HepG2 (cell line): ENCODE data around the gene TULP3. TPM values are rescaled to one million over a fixed set of nuclear protein-coding genes. Genes with fewer than 3 reads are reported as not detected.

ENCODE experiments used
- CCDC6 ChIP-seq: sonication (generic); formaldehyde crosslinking; IDR thresholded peaks from 2 replicates; pipeline ENCODE4 v1.8.1; 2022; ENCODE audit warnings: mild to moderate bottlenecking, missing genetic modification reagents, moderate library complexity
- FOSL2 ChIP-seq: sonication (generic); formaldehyde crosslinking; IDR thresholded peaks from 2 replicates; pipeline ENCODE4 v1.4.0; 2020; ENCODE audit warnings: missing genetic modification reagents
- GATAD1 ChIP-seq: IDR thresholded peaks from 2 replicates; pipeline ENCODE4 v1.6.1; 2016; ENCODE audit warnings: missing genetic modification reagents, missing compliant biosample characterization
- HNF4G ChIP-seq, 2 experiments: sonication (generic) in 1 of 2; formaldehyde crosslinking in 1 of 2; IDR thresholded peaks; 2 replicates each; pipeline versions ENCODE4 v1.4.0 to v1.6.1; 2011 to 2020; ENCODE audit warnings: borderline replicate concordance in 2 of 2, low read depth in 2 of 2, mild to moderate bottlenecking in 2 of 2, low read length in 1 of 2, missing genetic modification reagents in 1 of 2, moderate library complexity in 1 of 2
- IKZF5 ChIP-seq: IDR thresholded peaks from 2 replicates; pipeline ENCODE4 v1.6.1; 2018; ENCODE audit warnings: missing genetic modification reagents, mild to moderate bottlenecking, missing compliant biosample characterization
- MED1 ChIP-seq: sonication (generic); formaldehyde crosslinking; IDR thresholded peaks from 2 replicates; pipeline ENCODE4 v1.4.0; 2020; ENCODE audit warnings: missing genetic modification reagents
- POLR2AphosphoS5 ChIP-seq: IDR thresholded peaks from 2 replicates; pipeline ENCODE4 v1.6.1; 2012; ENCODE audit warnings: low read depth, low read length
- RARA ChIP-seq: IDR thresholded peaks from 2 replicates; pipeline ENCODE4 v1.6.1; 2016; ENCODE audit warnings: missing genetic modification reagents, missing compliant biosample characterization
- TEF ChIP-seq: sonication (generic); formaldehyde crosslinking; IDR thresholded peaks from 2 replicates; pipeline ENCODE4 v1.5.0; 2020; ENCODE audit warnings: missing genetic modification reagents
- ZBTB42 ChIP-seq: sonication (generic); formaldehyde crosslinking; IDR thresholded peaks from 2 replicates; pipeline ENCODE4 v1.5.0; 2020; ENCODE audit warnings: mild to moderate bottlenecking, missing genetic modification reagents
- ZBTB7B ChIP-seq: sonication (generic); formaldehyde crosslinking; IDR thresholded peaks from 2 replicates; pipeline ENCODE4 v1.4.0; 2020; ENCODE audit warnings: missing genetic modification reagents
- ZMYM4 ChIP-seq: sonication (generic); formaldehyde crosslinking; IDR thresholded peaks from 2 replicates; pipeline ENCODE4 v1.8.1; 2023; ENCODE audit warnings: mild to moderate bottlenecking, missing genetic modification reagents
- ZNF331 ChIP-seq: sonication (generic); formaldehyde crosslinking; IDR thresholded peaks from 2 replicates; pipeline ENCODE4 v1.4.0; 2020; ENCODE audit warnings: missing genetic modification reagents
- ZNF333 ChIP-seq: sonication (generic); formaldehyde crosslinking; IDR thresholded peaks from 2 replicates; pipeline ENCODE4 v1.4.0; 2020; ENCODE audit warnings: mild to moderate bottlenecking, missing genetic modification reagents, borderline replicate concordance
- ZNF891 ChIP-seq: sonication (generic); formaldehyde crosslinking; IDR thresholded peaks from 2 replicates; pipeline ENCODE4 v1.5.0; 2020; ENCODE audit warnings: mild to moderate bottlenecking, missing genetic modification reagents
- polyA plus RNA-seq, 8 experiments: library from polyadenylated mRNA; depleted of rRNA in 3 of 8; stranded (reverse) in 7 of 8; unstranded in 1 of 8; fragments of >200 nt; fragmentation: Illumina TruSeq in 4 of 8; extraction: Trizol in 4 of 8; gene quantifications; 2 replicates each; pipeline versions ENCODE4 v1.2.1 to v1.2.3, GENCODE V29; 2011 to 2016; ENCODE audit warnings: low read depth in 4 of 8, missing spikeins in 1 of 8, mixed read lengths in 1 of 8; ENCODE audit not compliant: insufficient read depth in 1 of 8
- total RNA-seq, 5 experiments: library from RNA; depleted of rRNA; stranded (reverse); fragments of >200 nt; fragmentation: Illumina TruSeq; extraction: Trizol; gene quantifications; 2 replicates each; pipeline ENCODE4 v1.2.3, GENCODE V29; 2016; ENCODE audit warnings: low read depth in 1 of 5
- TF ChIP-seq, protein P1 (sequence below): sonication (generic); formaldehyde crosslinking; IDR thresholded peaks from 2 replicates; pipeline ENCODE4 v1.5.0; 2020; ENCODE audit warnings: mild to moderate bottlenecking, missing genetic modification reagents, borderline replicate concordance
- TF ChIP-seq, protein P2 (sequence below): sonication (generic); formaldehyde crosslinking; IDR thresholded peaks from 2 replicates; pipeline ENCODE4 v1.4.0; 2020; ENCODE audit warnings: mild to moderate bottlenecking, low read depth, missing genetic modification reagents
- TF ChIP-seq, protein P3 (sequence below): sonication (generic); formaldehyde crosslinking; IDR thresholded peaks from 2 replicates; pipeline ENCODE4 v1.4.0; 2020; ENCODE audit warnings: missing genetic modification reagents

TULP3 gene
- total and polyA plus RNA-seq, 2 of the 13 experiments (the other 11 are each of a cell fraction or from before 2014, with no cell fraction given), result 11.2 to 13.2 TPM

GRCh38 chr12:2967651-2968050, 77.0 kb downstream of the TULP3 start (continued):
- TF ChIP-seq HNF4G (IDR thresholded peaks at IDR 0.05; ENCODE audit: borderline replicate concordance, low read depth, low read length), result peak; percentile 67
- peak; percentile 83; the same call in 1 of the 2 replicates for TF ChIP-seq HNF4G (CRISPR knock-in tag; IDR thresholded peaks at IDR 0.05; ENCODE audit: borderline replicate concordance, low read depth)
- no peak for TF ChIP-seq ZNF333 (CRISPR knock-in tag)
- TF ChIP-seq MED1 (CRISPR knock-in tag), result 0 out of 2 replicates have a peak, but pooled peaks have one; percentile 33
- TF ChIP-seq POLR2AphosphoS5, result no peak
- TF ChIP-seq ZBTB7B, result 0 out of 2 replicates have a peak, but pooled peaks have one; percentile 29
- TF ChIP-seq, protein P1, sequence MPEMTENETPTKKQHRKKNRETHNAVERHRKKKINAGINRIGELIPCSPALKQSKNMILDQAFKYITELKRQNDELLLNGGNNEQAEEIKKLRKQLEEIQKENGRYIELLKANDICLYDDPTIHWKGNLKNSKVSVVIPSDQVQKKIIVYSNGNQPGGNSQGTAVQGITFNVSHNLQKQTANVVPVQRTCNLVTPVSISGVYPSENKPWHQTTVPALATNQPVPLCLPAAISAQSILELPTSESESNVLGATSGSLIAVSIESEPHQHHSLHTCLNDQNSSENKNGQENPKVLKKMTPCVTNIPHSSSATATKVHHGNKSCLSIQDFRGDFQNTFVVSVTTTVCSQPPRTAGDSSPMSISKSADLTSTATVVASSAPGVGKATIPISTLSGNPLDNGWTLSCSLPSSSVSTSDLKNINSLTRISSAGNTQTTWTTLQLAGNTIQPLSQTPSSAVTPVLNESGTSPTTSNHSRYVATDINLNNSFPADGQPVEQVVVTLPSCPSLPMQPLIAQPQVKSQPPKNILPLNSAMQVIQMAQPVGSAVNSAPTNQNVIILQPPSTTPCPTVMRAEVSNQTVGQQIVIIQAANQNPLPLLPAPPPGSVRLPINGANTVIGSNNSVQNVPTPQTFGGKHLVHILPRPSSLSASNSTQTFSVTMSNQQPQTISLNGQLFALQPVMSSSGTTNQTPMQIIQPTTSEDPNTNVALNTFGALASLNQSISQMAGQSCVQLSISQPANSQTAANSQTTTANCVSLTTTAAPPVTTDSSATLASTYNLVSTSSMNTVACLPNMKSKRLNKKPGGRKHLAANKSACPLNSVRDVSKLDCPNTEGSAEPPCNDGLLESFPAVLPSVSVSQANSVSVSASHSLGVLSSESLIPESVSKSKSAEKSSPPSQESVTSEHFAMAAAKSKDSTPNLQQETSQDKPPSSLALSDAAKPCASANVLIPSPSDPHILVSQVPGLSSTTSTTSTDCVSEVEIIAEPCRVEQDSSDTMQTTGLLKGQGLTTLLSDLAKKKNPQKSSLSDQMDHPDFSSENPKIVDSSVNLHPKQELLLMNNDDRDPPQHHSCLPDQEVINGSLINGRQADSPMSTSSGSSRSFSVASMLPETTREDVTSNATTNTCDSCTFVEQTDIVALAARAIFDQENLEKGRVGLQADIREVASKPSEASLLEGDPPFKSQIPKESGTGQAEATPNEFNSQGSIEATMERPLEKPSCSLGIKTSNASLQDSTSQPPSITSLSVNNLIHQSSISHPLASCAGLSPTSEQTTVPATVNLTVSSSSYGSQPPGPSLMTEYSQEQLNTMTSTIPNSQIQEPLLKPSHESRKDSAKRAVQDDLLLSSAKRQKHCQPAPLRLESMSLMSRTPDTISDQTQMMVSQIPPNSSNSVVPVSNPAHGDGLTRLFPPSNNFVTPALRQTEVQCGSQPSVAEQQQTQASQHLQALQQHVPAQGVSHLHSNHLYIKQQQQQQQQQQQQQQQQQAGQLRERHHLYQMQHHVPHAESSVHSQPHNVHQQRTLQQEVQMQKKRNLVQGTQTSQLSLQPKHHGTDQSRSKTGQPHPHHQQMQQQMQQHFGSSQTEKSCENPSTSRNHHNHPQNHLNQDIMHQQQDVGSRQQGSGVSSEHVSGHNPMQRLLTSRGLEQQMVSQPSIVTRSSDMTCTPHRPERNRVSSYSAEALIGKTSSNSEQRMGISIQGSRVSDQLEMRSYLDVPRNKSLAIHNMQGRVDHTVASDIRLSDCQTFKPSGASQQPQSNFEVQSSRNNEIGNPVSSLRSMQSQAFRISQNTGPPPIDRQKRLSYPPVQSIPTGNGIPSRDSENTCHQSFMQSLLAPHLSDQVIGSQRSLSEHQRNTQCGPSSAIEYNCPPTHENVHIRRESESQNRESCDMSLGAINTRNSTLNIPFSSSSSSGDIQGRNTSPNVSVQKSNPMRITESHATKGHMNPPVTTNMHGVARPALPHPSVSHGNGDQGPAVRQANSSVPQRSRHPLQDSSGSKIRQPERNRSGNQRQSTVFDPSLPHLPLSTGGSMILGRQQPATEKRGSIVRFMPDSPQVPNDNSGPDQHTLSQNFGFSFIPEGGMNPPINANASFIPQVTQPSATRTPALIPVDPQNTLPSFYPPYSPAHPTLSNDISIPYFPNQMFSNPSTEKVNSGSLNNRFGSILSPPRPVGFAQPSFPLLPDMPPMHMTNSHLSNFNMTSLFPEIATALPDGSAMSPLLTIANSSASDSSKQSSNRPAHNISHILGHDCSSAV, result no peak
- TF ChIP-seq CCDC6 (CRISPR knock-in tag), result no peak
- TF ChIP-seq, protein P2, sequence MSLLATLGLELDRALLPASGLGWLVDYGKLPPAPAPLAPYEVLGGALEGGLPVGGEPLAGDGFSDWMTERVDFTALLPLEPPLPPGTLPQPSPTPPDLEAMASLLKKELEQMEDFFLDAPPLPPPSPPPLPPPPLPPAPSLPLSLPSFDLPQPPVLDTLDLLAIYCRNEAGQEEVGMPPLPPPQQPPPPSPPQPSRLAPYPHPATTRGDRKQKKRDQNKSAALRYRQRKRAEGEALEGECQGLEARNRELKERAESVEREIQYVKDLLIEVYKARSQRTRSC (CRISPR knock-in tag), result no peak
- TF ChIP-seq, protein P3, sequence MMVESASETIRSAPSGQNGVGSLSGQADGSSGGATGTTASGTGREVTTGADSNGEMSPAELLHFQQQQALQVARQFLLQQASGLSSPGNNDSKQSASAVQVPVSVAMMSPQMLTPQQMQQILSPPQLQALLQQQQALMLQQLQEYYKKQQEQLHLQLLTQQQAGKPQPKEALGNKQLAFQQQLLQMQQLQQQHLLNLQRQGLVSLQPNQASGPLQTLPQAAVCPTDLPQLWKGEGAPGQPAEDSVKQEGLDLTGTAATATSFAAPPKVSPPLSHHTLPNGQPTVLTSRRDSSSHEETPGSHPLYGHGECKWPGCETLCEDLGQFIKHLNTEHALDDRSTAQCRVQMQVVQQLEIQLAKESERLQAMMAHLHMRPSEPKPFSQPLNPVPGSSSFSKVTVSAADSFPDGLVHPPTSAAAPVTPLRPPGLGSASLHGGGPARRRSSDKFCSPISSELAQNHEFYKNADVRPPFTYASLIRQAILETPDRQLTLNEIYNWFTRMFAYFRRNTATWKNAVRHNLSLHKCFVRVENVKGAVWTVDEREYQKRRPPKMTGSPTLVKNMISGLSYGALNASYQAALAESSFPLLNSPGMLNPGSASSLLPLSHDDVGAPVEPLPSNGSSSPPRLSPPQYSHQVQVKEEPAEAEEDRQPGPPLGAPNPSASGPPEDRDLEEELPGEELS (CRISPR knock-in tag), result no peak
- TF ChIP-seq TEF (CRISPR knock-in tag), result no peak
- no peak for TF ChIP-seq IKZF5 (CRISPR knock-in tag)
- TF ChIP-seq RARA, result peak; percentile 36; the same call in 1 of the 2 replicates
- TF ChIP-seq ZNF331, result peak; percentile 36; the same call in 1 of the 2 replicates
- no peak for TF ChIP-seq GATAD1 (CRISPR knock-in tag)
- no peak for TF ChIP-seq ZBTB42 (CRISPR knock-in tag)
- TF ChIP-seq ZMYM4 (CRISPR knock-in tag), result 0 out of 2 replicates have a peak, but pooled peaks have one; percentile 14
- TF ChIP-seq ZNF891 (CRISPR knock-in tag), result no peak
- TF ChIP-seq FOSL2 (CRISPR knock-in tag), result 0 out of 2 replicates have a peak, but pooled peaks have one; percentile 8
